Activated naive CD8-positive, alpha-beta T cell treated with anti-CD3 and anti-CD28 coated beads for 36 hours (primary cell): ENCODE data around the gene SLC26A8. TPM values are rescaled to one million over a fixed set of nuclear protein-coding genes. Genes with fewer than 3 reads are reported as not detected.

Experiments
- DNase-seq: peaks from one replicate; pipeline ENCODE4 v3.0.0; 2021
- H3K27ac Mint-ChIP-seq: one replicate; pipeline ENCODE4 v1.8.0; 2022; ENCODE audit warnings: mild to moderate bottlenecking, moderate library complexity, mixed read lengths
- H3K27me3 Mint-ChIP-seq: one replicate; pipeline ENCODE4 v1.8.0; 2022; ENCODE audit warnings: mild to moderate bottlenecking, mixed read lengths
- H3K36me3 Mint-ChIP-seq: one replicate; pipeline ENCODE4 v1.8.0; 2021; ENCODE audit warnings: mild to moderate bottlenecking, mixed read lengths
- H3K4me1 Mint-ChIP-seq: one replicate; pipeline ENCODE4 v1.8.0; 2021; ENCODE audit warnings: mixed read lengths
- H3K4me3 Mint-ChIP-seq: one replicate; pipeline ENCODE4 v1.8.0; 2022; ENCODE audit warnings: mild to moderate bottlenecking, moderate library complexity, mixed read lengths
- H3K9me3 Mint-ChIP-seq: one replicate; pipeline ENCODE4 v1.8.0; 2022; ENCODE audit warnings: mixed read lengths
- total RNA-seq, 2 experiments: library from RNA; stranded (reverse); gene quantifications; one replicate each; pipeline ENCODE4 v1.2.3, GENCODE V29; 2021

The SLC26A8 gene
- total RNA-seq, 2 experiments from 2014 or later = 0.06 TPM; not detected in 1

- no peak overlapping the region for H3K27ac Mint-ChIP-seq
- no peak overlapping the region for H3K4me3 Mint-ChIP-seq
- no peak for DNase-seq
- peaks cover 13% of the 10 kb centered on the region for H3K4me1 Mint-ChIP-seq
- peaks cover 12% of the 10 kb centered on the region for H3K9me3 Mint-ChIP-seq
- peaks cover 69% of the 10 kb centered on the region for H3K36me3 Mint-ChIP-seq
- no peaks in the 10 kb centered on the region for H3K27me3 Mint-ChIP-seq
Observed at GRCh38 chr6:35907750-35908149, 116.7 kb downstream of the SLC26A8 start.

- H3K27ac Mint-ChIP-seq = no peak overlapping the region
Observed at GRCh38 chr6:35906499-35906846, 118.0 kb downstream of the SLC26A8 start.

GRCh38 chr6:35905841-35906498 lies 118.5 kb downstream of the SLC26A8 start:
- no peak overlapping the region for H3K4me3 Mint-ChIP-seq
- peaks cover 11% of the 10 kb centered on the region for H3K4me1 Mint-ChIP-seq
- peaks cover 9% of the 10 kb centered on the region for H3K9me3 Mint-ChIP-seq
- peaks cover 61% of the 10 kb centered on the region for H3K36me3 Mint-ChIP-seq
- no peaks in the 10 kb centered on the region for H3K27me3 Mint-ChIP-seq
- DNase-seq = no peak
- no peak overlapping the region for H3K27ac Mint-ChIP-seq

More at GRCh38 chr6:35906499-35906846, 118.0 kb downstream of the SLC26A8 start:
- no peak overlapping the region for H3K4me3 Mint-ChIP-seq
- H3K9me3 Mint-ChIP-seq = peaks cover 11% of the 10 kb centered on the region
- H3K36me3 Mint-ChIP-seq = peaks cover 61% of the 10 kb centered on the region
- peaks cover 11% of the 10 kb centered on the region for H3K4me1 Mint-ChIP-seq
- DNase-seq = no peak
- H3K27me3 Mint-ChIP-seq = no peaks in the 10 kb centered on the region

- Mint-ChIP-seq H3K4me1 (peaks cover 15% of the 10 kb centered on the region), H3K36me3 (peaks cover 60% of the 10 kb centered on the region), H3K4me3 (no peak overlapping the region), H3K27me3 (no peaks in the 10 kb centered on the region), H3K27ac (no peak overlapping the region), H3K9me3 (peaks cover 8% of the 10 kb centered on the region)
- no peak for DNase-seq
Observed at GRCh38 chr6:35905141-35905785, 119.2 kb downstream of the SLC26A8 start.

- no peak for DNase-seq
- Mint-ChIP-seq H3K9me3 (peaks cover under 1% of the 10 kb centered on the region), H3K27ac (no peak overlapping the region), H3K4me3 (no peak overlapping the region), H3K4me1 (peaks cover 18% of the 10 kb centered on the region), H3K36me3 (peaks cover 58% of the 10 kb centered on the region), H3K27me3 (no peaks in the 10 kb centered on the region)
Observed at GRCh38 chr6:35903679-35904078, 120.8 kb downstream of the SLC26A8 start.

- Mint-ChIP-seq H3K27me3 (no peaks in the 10 kb centered on the region), H3K4me3 (no peak overlapping the region), H3K27ac (no peak overlapping the region), H3K4me1 (peaks cover 17% of the 10 kb centered on the region), H3K9me3 (no peaks in the 10 kb centered on the region), H3K36me3 (peaks cover 57% of the 10 kb centered on the region)
- no peak for DNase-seq
Observed at GRCh38 chr6:35900448-35900847, 124.0 kb downstream of the SLC26A8 start.

- Mint-ChIP-seq H3K27ac (no peak overlapping the region), H3K4me3 (no peak overlapping the region), H3K9me3 (no peaks in the 10 kb centered on the region), H3K4me1 (peaks cover 26% of the 10 kb centered on the region), H3K27me3 (no peaks in the 10 kb centered on the region), H3K36me3 (peaks cover 52% of the 10 kb centered on the region)
- DNase-seq = no peak
Observed at GRCh38 chr6:35898003-35898402, 126.4 kb downstream of the SLC26A8 start.

GRCh38 chr6:35897486-35897885 lies 127.0 kb downstream of the SLC26A8 start:
- Mint-ChIP-seq H3K4me1 (peaks cover 26% of the 10 kb centered on the region), H3K27ac (no peak overlapping the region), H3K9me3 (no peaks in the 10 kb centered on the region), H3K4me3 (no peak overlapping the region), H3K27me3 (no peaks in the 10 kb centered on the region), H3K36me3 (peaks cover 50% of the 10 kb centered on the region)
- no peak for DNase-seq

- Mint-ChIP-seq H3K4me1 (peaks cover 26% of the 10 kb centered on the region), H3K27ac (no peak overlapping the region)
- no peak for DNase-seq
Observed at GRCh38 chr6:35897036-35897435, 127.4 kb downstream of the SLC26A8 start.

GRCh38 chr6:35896228-35896627 lies 128.2 kb downstream of the SLC26A8 start:
- no peak for DNase-seq
- peaks cover 50% of the 10 kb centered on the region for H3K36me3 Mint-ChIP-seq
- H3K4me1 Mint-ChIP-seq = peaks cover 26% of the 10 kb centered on the region
- H3K4me3 Mint-ChIP-seq = no peak overlapping the region
- H3K9me3 Mint-ChIP-seq = no peaks in the 10 kb centered on the region
- H3K27me3 Mint-ChIP-seq = no peaks in the 10 kb centered on the region
- H3K27ac Mint-ChIP-seq = no peak overlapping the region

More at GRCh38 chr6:35897036-35897435, 127.4 kb downstream of the SLC26A8 start:
- H3K36me3 Mint-ChIP-seq = peaks cover 51% of the 10 kb centered on the region
- no peak overlapping the region for H3K4me3 Mint-ChIP-seq
- no peaks in the 10 kb centered on the region for H3K9me3 Mint-ChIP-seq
- H3K27me3 Mint-ChIP-seq = no peaks in the 10 kb centered on the region

- DNase-seq = no peak
- peaks cover 21% of the 10 kb centered on the region for H3K4me1 Mint-ChIP-seq
- no peaks in the 10 kb centered on the region for H3K27me3 Mint-ChIP-seq
- no peak overlapping the region for H3K4me3 Mint-ChIP-seq
- no peaks in the 10 kb centered on the region for H3K9me3 Mint-ChIP-seq
- peaks cover 47% of the 10 kb centered on the region for H3K36me3 Mint-ChIP-seq
- H3K27ac Mint-ChIP-seq = no peak overlapping the region
Observed at GRCh38 chr6:35895560-35895959, 128.9 kb downstream of the SLC26A8 start.

GRCh38 chr6:35894776-35895175 lies 129.7 kb downstream of the SLC26A8 start:
- H3K36me3 Mint-ChIP-seq = peaks cover 43% of the 10 kb centered on the region
- no peak for DNase-seq
- H3K4me3 Mint-ChIP-seq = no peak overlapping the region
- no peaks in the 10 kb centered on the region for H3K9me3 Mint-ChIP-seq
- no peak overlapping the region for H3K27ac Mint-ChIP-seq
- H3K27me3 Mint-ChIP-seq = no peaks in the 10 kb centered on the region
- H3K4me1 Mint-ChIP-seq = peaks cover 19% of the 10 kb centered on the region

Other genes starting within 250 kb of the SLC26A8 start
- gene CLPSL2, start 248.0 kb downstream of the SLC26A8 start, total RNA-seq = not detected
- not detected for gene CLPSL1, start 243.6 kb downstream of the SLC26A8 start, total RNA-seq
- not detected for gene CLPS, start 227.3 kb downstream of the SLC26A8 start, total RNA-seq
- not detected for gene LHFPL5, start 219.3 kb downstream of the SLC26A8 start, total RNA-seq
- gene SRPK1, start 103.5 kb downstream of the SLC26A8 start, total RNA-seq = 100 to 1,000 TPM; 131 to 136 TPM
- 10 to 100 TPM; 40.7 TPM for gene MAPK14, start 3.2 kb upstream of the SLC26A8 start, total RNA-seq
- gene MAPK13, start 105.9 kb upstream of the SLC26A8 start, total RNA-seq = 10 to 100 TPM; 53.0 to 53.5 TPM
- gene BRPF3, start 172.1 kb upstream of the SLC26A8 start, total RNA-seq = 10 to 100 TPM; 15.3 to 16.4 TPM
- not detected for gene PNPLA1, start 245.4 kb upstream of the SLC26A8 start, total RNA-seq